MV-4-11 (cell line): ENCODE results near the gene HOXA7.

ENCODE experiments used
- DNase-seq: peaks from one replicate; lab custom pipeline; 2025; lab: John Stamatoyannopoulos, UW

The HOXA7 gene

GRCh38 chr7:27159266-27160144, 3.0 kb upstream of the HOXA7 start:
- no peak for DNase-seq

- no peak for DNase-seq
Observed at GRCh38 chr7:27158436-27159265, 2.2 kb upstream of the HOXA7 start.

- DNase-seq, result no peak
Observed at GRCh38 chr7:27157702-27158431, 1.4 kb upstream of the HOXA7 start.

- DNase-seq, result no peak
Observed at GRCh38 chr7:27156916-27157701, 634 bp upstream of the HOXA7 start.

GRCh38 chr7:27155816-27156507, 513 bp downstream of the HOXA7 start:
- DNase-seq, result no peak

- DNase-seq, result no peak
Observed at GRCh38 chr7:27154901-27155815, 1.3 kb downstream of the HOXA7 start.

- DNase-seq, result no peak
Observed at GRCh38 chr7:27154369-27154768, 2.1 kb downstream of the HOXA7 start.

- no peak for DNase-seq
Observed at GRCh38 chr7:27153526-27153925, 2.9 kb downstream of the HOXA7 start.

GRCh38 chr7:27152816-27153442, 3.5 kb downstream of the HOXA7 start:
- no peak for DNase-seq

GRCh38 chr7:27151931-27152815, 4.3 kb downstream of the HOXA7 start, which contains the start of gene HOXA3:
Gene HOXA3 (minus strand): TSS chr7:27152583. CDS start chr7:27110640, 41,943 bp downstream.
- DNase-seq, result no peak

GRCh38 chr7:27151341-27151930, 5.0 kb downstream of the HOXA7 start:
- DNase-seq, result no peak

- peak; percentile 56 for DNase-seq
Observed at GRCh38 chr7:27150568-27151340, 5.7 kb downstream of the HOXA7 start.

- DNase-seq, result no peak
Observed at GRCh38 chr7:27149842-27150567, 6.5 kb downstream of the HOXA7 start.

- DNase-seq, result no peak
Observed at GRCh38 chr7:27148756-27149641, 7.5 kb downstream of the HOXA7 start.

- DNase-seq, result no peak
Observed at GRCh38 chr7:27148031-27148755, 8.3 kb downstream of the HOXA7 start.
